ENCODE results near the gene SYTL2.

DNA sequence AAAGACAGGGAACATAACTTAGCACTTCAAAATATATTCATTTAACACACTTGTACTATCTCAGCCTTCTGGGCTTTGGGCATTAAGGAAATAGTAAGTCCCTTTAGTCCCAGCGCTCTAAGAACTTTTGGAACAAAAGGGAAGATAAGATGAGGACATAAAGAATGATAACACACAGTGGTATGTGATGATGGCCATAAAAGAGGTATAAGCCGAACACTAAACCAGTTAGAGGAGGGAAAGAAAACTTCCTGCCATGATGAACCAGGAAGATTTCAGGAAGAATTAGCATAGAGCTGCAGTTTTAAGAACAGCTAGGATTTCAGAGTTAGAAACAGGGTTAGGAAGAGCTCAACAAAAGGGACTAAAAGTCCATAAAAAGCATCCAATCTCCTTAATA is 11.8 kb downstream of the SYTL2 start:
- TF ChIP-seq, protein P1, sequence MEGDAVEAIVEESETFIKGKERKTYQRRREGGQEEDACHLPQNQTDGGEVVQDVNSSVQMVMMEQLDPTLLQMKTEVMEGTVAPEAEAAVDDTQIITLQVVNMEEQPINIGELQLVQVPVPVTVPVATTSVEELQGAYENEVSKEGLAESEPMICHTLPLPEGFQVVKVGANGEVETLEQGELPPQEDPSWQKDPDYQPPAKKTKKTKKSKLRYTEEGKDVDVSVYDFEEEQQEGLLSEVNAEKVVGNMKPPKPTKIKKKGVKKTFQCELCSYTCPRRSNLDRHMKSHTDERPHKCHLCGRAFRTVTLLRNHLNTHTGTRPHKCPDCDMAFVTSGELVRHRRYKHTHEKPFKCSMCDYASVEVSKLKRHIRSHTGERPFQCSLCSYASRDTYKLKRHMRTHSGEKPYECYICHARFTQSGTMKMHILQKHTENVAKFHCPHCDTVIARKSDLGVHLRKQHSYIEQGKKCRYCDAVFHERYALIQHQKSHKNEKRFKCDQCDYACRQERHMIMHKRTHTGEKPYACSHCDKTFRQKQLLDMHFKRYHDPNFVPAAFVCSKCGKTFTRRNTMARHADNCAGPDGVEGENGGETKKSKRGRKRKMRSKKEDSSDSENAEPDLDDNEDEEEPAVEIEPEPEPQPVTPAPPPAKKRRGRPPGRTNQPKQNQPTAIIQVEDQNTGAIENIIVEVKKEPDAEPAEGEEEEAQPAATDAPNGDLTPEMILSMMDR (IDR thresholded peaks at IDR 0.05), result no peak
- TF ChIP-seq POLR2A (IDR thresholded peaks at IDR 0.05), result no peak

Data from stomach (tissue), 4 donors.